Naive thymus-derived CD8-positive, alpha-beta T cell (primary cell): ENCODE data around the gene FN3K. TPM values are rescaled to one million over a fixed set of nuclear protein-coding genes. Genes with fewer than 3 reads are reported as not detected.
"Not testable (repeated sequence)": the region's sequence is repeated elsewhere in the genome, so short reads cannot be mapped to it uniquely, and the experiment has no call there.

Source experiments
- ATAC-seq, 2 donors: fragments of 150-1000 bp; cut with Tn5 transposase in 1 of 2; sonication (Bioruptor Pico), chemical (Tn5 transposase) in 1 of 2; 1 replicate in 1 of 2; 2 replicates in 1 of 2; pipeline ENCODE4 v1.10.0; 2021; ENCODE audit warnings: mild to moderate bottlenecking in 2 of 2, moderate library complexity in 2 of 2
- POLR2A ChIA-PET: fragments of 350-600 bp; sonication (Branson Sonifier 250); formaldehyde crosslinking; loops from one replicate; lab custom pipeline; 2021; ENCODE audit warnings: antibody characterized with exemption; lab: Charles Lee
- DNase-seq, 10 donors: peaks; one replicate each; pipeline versions ENCODE4 v3.0.0 to v3.0.0-alpha.2; 2020 to 2022
- H3K27ac Mint-ChIP-seq, 10 donors: one replicate each; pipeline ENCODE4 v1.8.0; 2020 to 2022; ENCODE audit warnings: mild to moderate bottlenecking in 10 of 10, mixed read lengths in 10 of 10, moderate library complexity in 4 of 10, inconsistent platforms in 1 of 10
- H3K27me3 Mint-ChIP-seq, 5 donors: one replicate each; pipeline ENCODE4 v1.8.0; 2021 to 2022; ENCODE audit warnings: mixed read lengths in 5 of 5
- H3K36me3 Mint-ChIP-seq, 3 donors: one replicate each; pipeline ENCODE4 v1.8.0; 2020 to 2022; ENCODE audit warnings: mixed read lengths in 3 of 3, mild to moderate bottlenecking in 2 of 3, inconsistent platforms in 1 of 3
- H3K4me1 Mint-ChIP-seq, 4 donors: one replicate each; pipeline ENCODE4 v1.8.0; 2021 to 2022; ENCODE audit warnings: mixed read lengths in 4 of 4
- H3K4me3 Mint-ChIP-seq, 10 donors: one replicate each; pipeline ENCODE4 v1.8.0; 2020 to 2022; ENCODE audit warnings: mild to moderate bottlenecking in 10 of 10, mixed read lengths in 10 of 10, moderate library complexity in 6 of 10, inconsistent platforms in 1 of 10
- H3K9me3 Mint-ChIP-seq, 9 donors: one replicate each; pipeline ENCODE4 v1.8.0; 2020 to 2022; ENCODE audit warnings: mixed read lengths in 9 of 9, mild to moderate bottlenecking in 3 of 9, inconsistent platforms in 1 of 9, moderate library complexity in 1 of 9
- polyA plus RNA-seq, 3 donors: library from polyadenylated mRNA; unstranded; fragments of 300-500 nt; fragmentation: Illumina TruSeq; gene quantifications; one replicate each; pipeline ENCODE4 v1.2.3, GENCODE V29; 2021
- total RNA-seq, 8 experiments: library from RNA in 2 of 8; stranded (reverse) in 2 of 8; gene quantifications; one replicate each; pipeline ENCODE4 v1.2.3 and lab custom pipeline; 2021 to 2026

FN3K gene
- total and polyA plus RNA-seq, 5 experiments from 2014 or later: 0.40 to 12.7 (median 0.88) TPM

DNA sequence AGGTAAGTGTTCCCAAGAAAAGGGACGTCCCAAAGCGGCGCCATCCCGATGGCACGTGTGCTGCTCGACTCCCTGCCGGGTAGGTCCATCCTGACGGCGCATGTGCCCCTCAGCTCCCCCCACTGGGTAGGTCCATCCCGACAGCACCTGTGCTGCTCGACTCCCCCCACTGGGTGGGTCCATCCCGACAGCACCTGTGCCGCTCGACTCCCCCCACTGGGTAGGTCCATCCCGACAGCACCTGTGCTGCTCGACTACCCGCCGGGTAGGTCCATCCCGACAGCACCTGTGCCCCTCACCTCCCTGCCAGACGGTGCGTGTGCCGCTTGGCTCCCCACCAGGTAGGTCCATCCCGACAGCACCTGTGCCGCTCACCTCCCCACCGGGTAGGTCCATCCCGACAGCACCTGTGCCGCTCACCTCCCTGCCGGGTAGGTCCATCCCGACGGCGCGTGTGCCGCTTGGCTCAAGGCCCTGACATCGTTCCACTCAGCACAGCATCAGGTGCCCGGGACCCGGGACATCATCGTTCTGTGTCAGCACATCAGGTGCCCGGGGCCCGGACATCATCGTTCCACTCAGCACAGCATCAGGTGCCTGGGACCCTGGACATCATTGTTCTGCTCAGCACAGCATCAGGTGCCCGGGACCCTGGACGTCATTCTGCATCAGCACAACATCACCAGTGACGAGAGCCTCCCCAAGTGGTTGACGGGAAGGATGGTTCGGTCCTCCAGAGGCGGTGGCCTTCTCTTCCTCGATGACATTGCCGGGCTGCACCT is 5.7 kb upstream of the FN3K start:
- ATAC-seq (no peak), DNase-seq (no peak)
- H3K27me3 Mint-ChIP-seq: no peaks in the 10 kb centered on the region
- H3K27ac Mint-ChIP-seq: peak overlapping the region in 2 of 10 donors; percentile 15 to 65
- peaks cover 0 to 10% (median 1%) of the 10 kb centered on the region in 9 donors for H3K9me3 Mint-ChIP-seq
- POLR2A ChIA-PET: no interaction called here
- H3K36me3 Mint-ChIP-seq: peaks cover 6 to 36% (median 14%) of the 10 kb centered on the region in 3 donors
- H3K4me1 Mint-ChIP-seq: no peaks in the 10 kb centered on the region
- no peak overlapping the region for H3K4me3 Mint-ChIP-seq

DNA sequence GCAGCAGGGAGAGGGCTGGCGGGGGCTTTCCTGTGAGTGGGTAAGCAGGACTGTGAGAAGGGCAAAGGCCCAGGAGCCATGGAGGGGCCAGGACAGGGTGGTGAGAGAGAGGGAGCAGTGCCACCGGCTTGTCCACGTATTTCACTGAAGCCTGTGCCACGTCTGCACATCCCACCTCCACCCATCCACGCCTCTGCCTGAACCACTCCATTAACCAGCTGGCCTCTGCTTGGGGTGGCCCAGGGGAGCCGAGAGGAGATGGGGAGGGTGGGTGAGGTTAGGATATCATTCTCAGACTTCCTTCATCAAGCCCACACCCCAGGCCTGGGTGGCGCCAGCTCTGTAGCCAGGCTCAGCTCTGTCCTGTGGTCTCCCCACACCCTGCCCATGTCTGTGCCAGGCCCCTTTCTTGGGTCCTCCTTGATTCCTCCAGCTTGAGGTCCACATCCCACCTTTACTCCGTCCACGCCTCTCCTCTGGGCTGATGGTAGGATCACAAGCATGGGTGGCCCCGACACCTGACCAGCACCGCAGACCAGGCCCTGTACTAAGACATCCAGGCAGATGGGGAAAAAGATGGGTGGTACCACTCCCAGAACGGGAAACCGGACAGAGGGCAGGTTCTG is 3.2 kb upstream of the FN3K start:
- H3K9me3 Mint-ChIP-seq: peaks cover 0 to 10% (median 1%) of the 10 kb centered on the region in 9 donors
- peaks cover 0 to 7% (median 1%) of the 10 kb centered on the region in 4 donors for H3K4me1 Mint-ChIP-seq
- peaks cover 6 to 20% (median 10%) of the 10 kb centered on the region in 3 donors for H3K36me3 Mint-ChIP-seq
- no peak for ATAC-seq
- POLR2A ChIA-PET: interaction anchor here (0.6 kb wide), 1 partner anchor 104 kb away, joined by 4 read pairs; no protein-coding TSS in a partner anchor
- no peak for DNase-seq
- peak overlapping the region in 2 of 10 donors; percentile 32 to 43 for H3K27ac Mint-ChIP-seq
- no peak overlapping the region for H3K4me3 Mint-ChIP-seq
- H3K27me3 Mint-ChIP-seq: no peaks in the 10 kb centered on the region

DNA sequence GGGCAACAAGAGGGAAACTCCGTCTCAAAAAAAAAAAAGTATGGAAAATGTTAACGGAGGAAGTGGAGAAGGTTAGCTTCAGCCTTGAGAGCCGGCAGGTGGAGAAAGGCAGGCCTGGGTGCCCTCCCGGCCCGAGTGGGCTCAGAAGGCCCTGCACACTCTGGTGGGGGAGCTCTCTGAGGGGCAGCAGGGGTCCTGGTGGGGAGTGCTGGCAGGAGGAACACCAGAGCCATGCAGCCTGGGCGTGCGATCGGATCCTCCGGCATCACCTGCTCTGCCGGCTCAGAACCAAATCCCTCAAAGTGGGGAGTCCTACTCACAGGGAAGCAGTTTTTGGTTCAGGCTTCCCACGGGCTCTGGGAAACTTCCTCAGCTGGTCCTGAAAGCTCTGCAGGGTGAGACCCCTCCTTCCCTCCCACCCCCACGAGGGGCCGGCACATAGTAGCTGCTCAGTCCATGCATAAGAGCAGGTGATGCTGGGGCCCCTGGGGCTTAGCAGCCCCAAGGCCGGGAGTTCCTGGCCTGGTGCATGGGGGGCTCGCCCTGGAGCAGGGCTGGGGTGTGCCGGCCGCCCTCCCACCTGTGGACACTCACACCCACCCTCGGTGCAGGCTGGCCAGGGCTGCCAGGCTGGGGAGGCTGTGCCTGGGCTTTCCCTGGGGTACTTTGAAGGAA is 1.2 kb downstream of the FN3K start:
- POLR2A ChIA-PET: no interaction called here
- Mint-ChIP-seq H3K27me3 (no peaks in the 10 kb centered on the region), H3K9me3 (peaks cover 0 to 16% (median 5%) of the 10 kb centered on the region in 9 donors), H3K36me3 (peaks cover 17 to 28% (median 23%) of the 10 kb centered on the region in 3 donors), H3K4me1 (peaks cover 0 to 9% (median 2%) of the 10 kb centered on the region in 4 donors), H3K27ac (peak overlapping the region in 1 of 10 donors; percentile 45), H3K4me3 (peak overlapping the region in 7 of 10 donors; percentile 10 to 74 (median 64))
- DNase-seq (no peak), ATAC-seq (no peak)

DNA sequence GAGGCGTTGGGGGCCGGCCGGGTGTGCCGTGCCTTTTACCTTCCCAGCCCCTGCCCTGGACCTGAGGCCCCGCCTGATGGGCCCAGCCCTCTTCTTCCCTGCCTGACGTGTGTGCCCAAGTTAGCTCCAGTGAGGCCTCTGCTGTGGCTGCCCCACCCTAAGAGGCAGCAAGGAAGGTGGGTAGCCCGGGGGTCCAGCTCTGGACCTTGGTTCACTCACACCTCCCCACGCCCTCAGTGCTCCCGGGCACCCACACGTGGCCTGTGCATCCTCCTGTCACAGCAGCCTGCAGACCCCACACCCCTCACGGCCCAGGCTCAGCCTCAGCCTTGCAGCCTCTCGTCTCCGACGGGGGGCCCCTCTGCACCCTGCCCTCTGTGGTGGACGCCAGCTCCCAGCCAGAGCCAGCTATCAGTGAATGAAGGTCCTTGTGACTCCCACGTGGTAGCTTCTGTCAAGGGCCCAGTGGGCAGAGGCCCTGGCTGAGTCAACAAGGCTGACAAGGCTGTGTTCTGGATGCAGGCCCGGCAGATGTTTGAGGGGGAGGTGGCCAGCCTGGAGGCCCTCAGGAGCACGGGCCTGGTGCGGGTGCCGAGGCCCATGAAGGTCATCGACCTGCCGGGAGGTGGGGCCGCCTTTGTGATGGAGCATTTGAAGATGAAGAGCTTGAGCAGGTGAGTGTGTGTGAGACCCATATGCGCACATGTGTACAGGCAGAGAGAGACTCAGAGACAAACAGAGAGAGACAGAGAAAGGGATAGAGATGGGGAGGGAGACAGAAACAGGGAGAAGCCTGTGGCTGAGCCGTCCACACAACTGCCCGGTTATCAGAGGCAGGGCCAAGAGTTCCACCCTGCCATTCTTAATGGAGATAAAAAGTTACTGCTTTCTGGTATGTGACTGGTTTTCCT is 2.8 kb downstream of the FN3K start:
- DNase-seq: no peak
- H3K4me3 Mint-ChIP-seq: no peak overlapping the region
- no peak for ATAC-seq
- H3K4me1 Mint-ChIP-seq: peaks cover 0 to 9% (median 2%) of the 10 kb centered on the region in 4 donors
- H3K27ac Mint-ChIP-seq: peak overlapping the region in 1 of 10 donors; percentile 62
- peaks cover 24 to 37% (median 27%) of the 10 kb centered on the region in 3 donors for H3K36me3 Mint-ChIP-seq
- no peaks in the 10 kb centered on the region for H3K27me3 Mint-ChIP-seq
- POLR2A ChIA-PET: interaction anchor here (0.8 kb wide), 1 partner anchor 22 kb away, joined by 3 read pairs; the partner anchor contains the start of gene FN3KRP
- peaks cover 0 to 17% (median 5%) of the 10 kb centered on the region in 9 donors for H3K9me3 Mint-ChIP-seq

DNA sequence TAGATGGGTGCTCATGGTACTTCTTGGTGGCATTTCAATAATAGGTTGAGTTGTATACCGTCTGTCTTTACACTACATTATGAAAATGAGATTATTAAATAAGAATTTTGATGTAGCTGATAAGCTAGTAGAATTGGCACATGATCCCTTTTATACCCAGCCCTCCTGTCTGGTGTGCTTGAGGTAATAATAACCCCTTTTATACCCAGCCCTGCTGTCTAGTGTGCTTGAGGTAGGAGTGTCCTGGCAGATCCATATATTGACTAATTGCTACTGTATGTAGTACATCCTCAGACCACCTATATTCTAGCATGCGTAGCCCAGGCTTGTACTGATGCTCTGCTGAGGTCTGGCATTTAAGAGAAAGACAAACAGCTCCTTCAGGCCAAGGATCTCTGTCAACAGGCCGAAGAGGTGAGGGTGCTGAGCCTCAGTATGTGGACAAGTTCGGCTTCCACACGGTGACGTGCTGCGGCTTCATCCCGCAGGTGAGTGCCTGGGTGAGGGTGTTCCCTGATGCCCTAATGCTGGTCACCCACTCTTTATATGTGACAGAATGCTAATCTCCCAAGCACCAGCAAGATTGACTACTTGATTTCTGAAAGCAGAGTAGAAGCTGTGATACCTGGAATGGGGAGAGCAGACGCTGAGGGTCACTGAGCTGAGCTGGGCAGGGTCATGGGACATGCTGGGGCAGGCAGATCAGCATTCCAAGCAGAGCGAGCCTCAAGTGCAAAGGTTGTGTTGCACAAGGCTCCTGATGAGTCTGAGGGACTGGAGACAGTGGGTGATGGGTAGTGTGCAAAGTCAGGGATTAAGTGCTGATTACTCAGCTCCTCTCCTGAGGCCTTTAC is 5.7 kb downstream of the FN3K start:
- Mint-ChIP-seq H3K9me3 (peaks cover 0 to 20% (median 5%) of the 10 kb centered on the region in 9 donors), H3K4me3 (no peak overlapping the region), H3K36me3 (peaks cover 21 to 35% (median 25%) of the 10 kb centered on the region in 3 donors), H3K4me1 (peaks cover 0 to 6% (median 1%) of the 10 kb centered on the region in 4 donors), H3K27ac (no peak overlapping the region), H3K27me3 (no peaks in the 10 kb centered on the region)
- DNase-seq (no peak), ATAC-seq (no peak)
- POLR2A ChIA-PET: interaction anchor here (0.7 to 0.9 kb wide), 2 partner anchors 93 to 123 kb away, joined by 3 to 5 read pairs; partner anchors contain the start of gene WDR45B

DNA sequence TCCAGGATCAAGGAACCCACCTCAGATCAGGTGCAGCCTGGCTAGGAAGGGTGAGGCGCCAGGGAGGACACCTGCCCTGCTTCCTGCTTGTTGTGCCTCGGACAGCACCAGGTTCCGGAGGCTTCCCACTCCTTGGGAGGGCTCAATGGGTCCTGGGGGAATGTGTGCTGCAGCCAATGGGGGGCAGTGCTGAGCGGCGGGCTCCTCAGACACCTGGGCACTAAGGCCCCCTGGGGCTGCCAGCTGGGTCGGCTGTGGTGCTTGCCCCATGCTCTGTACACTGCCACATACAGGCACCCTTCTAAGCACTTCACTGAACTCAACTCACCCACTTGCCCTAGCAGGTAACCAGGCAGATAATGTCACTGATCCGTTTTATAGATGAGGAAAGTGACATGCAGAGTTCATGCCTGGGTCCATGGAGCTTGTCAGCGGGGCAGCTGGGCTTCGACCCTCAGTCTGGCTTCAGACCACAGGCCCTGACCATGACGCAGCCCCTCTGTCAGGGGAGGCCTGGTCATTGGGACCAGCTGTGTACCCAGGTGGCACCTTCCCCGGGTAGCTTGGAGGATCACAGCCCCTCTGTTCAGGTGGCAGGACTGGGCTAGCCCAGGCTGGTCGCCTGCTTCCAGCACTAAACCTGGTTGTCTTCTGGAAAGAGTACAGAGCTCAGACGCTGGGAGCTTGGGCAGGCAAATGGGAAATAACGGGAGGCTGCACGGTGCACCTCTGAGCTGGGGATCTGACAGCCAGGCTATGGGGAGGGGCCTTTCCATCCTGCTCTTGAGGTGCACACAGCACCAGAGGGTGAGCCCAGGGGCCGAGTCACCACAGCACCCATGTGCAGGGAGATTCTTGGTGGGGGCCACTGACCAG is 8.2 kb downstream of the FN3K start:
- H3K27me3 Mint-ChIP-seq: no peaks in the 10 kb centered on the region
- peaks cover 0 to 2% (median 0%) of the 10 kb centered on the region in 4 donors for H3K4me1 Mint-ChIP-seq
- peaks cover 24 to 32% (median 25%) of the 10 kb centered on the region in 3 donors for H3K36me3 Mint-ChIP-seq
- H3K27ac Mint-ChIP-seq: no peak overlapping the region
- DNase-seq (no peak), ATAC-seq (no peak)
- POLR2A ChIA-PET: no interaction called here
- H3K4me3 Mint-ChIP-seq: no peak overlapping the region
- H3K9me3 Mint-ChIP-seq: peaks cover 0 to 36% (median 10%) of the 10 kb centered on the region in 9 donors

DNA sequence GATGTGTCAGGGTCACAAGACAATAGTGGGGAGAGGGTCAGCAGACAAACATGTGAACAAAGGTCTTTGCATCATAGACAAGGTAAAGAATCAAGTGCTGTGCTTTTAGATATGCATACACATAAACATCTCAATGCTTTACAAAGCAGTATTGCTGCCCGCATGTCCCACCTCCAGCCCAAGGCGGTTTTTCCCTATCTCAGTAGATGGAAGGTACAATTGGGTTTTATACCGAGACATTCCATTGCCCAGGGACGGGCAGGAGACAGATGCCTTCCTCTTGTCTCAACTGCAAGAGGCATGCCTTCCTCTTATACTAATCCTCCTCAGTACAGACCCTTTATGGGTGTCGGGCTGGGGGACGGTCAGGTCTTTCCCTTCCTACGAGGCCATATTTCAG is 9.3 kb downstream of the FN3K start:
- H3K27me3 Mint-ChIP-seq, ATAC-seq, DNase-seq, H3K4me3 Mint-ChIP-seq, H3K27ac Mint-ChIP-seq, POLR2A ChIA-PET, H3K4me1 Mint-ChIP-seq: not testable (repeated sequence)
- H3K36me3 Mint-ChIP-seq: peaks cover 24 to 30% (median 25%) of the 10 kb centered on the region in 3 donors
- peaks cover 0 to 36% (median 10%) of the 10 kb centered on the region in 9 donors for H3K9me3 Mint-ChIP-seq

DNA sequence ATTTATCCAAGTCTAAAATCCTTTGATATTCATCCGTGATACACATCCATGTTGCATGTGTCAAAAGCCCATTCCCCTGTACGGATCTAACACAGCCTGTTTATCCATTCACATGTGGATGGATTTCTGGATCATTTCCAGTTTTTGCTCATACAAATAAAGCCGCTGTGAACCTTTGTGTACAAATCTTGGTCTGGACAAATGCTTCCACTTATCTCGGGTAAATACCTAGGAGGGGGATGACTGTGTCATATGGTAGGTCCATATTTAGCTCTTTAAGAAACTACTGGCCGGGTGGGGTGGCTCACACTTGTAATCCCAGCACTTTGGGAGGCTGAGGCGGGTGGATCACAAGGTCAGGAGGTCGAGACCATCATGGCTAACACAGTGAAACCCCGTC is 10.1 kb downstream of the FN3K start:
- Mint-ChIP-seq H3K9me3 (peaks cover 0 to 36% (median 10%) of the 10 kb centered on the region in 9 donors), H3K36me3 (peaks cover 19 to 22% (median 22%) of the 10 kb centered on the region in 3 donors), H3K27me3 (no peaks in the 10 kb centered on the region), H3K4me1 (peaks cover 0 to 3% (median 2%) of the 10 kb centered on the region in 4 donors), H3K4me3 (no peak overlapping the region), H3K27ac (no peak overlapping the region)
- DNase-seq: no peak
- ATAC-seq: no peak
- POLR2A ChIA-PET: no interaction called here

DNA sequence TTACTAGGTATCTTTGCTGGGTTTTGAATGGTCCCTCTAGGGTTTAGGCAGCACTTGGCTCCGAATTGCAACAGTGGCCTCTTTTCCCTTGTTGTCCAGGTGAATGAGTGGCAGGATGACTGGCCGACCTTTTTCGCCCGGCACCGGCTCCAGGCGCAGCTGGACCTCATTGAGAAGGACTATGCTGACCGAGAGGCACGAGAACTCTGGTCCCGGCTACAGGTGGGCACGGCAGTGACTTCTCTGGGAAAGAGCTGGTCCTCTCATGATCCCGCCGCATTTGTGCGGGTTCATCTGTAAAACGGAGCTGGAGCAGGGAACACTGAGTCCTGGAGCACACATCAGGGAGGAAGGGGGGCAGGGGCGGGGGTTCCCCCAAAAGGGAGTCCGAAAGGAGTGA is 13.3 kb downstream of the FN3K start:
- no peaks in the 10 kb centered on the region for H3K27me3 Mint-ChIP-seq
- DNase-seq: no peak
- H3K36me3 Mint-ChIP-seq: peaks cover 0 to 3% (median 0%) of the 10 kb centered on the region in 3 donors
- POLR2A ChIA-PET: no interaction called here
- H3K9me3 Mint-ChIP-seq: peaks cover 0 to 23% (median 10%) of the 10 kb centered on the region in 9 donors
- ATAC-seq: no peak
- peaks cover 1 to 14% (median 13%) of the 10 kb centered on the region in 4 donors for H3K4me1 Mint-ChIP-seq
- no peak overlapping the region for H3K27ac Mint-ChIP-seq
- H3K4me3 Mint-ChIP-seq: peak overlapping the region in 2 of 10 donors; percentile 12 to 38

DNA sequence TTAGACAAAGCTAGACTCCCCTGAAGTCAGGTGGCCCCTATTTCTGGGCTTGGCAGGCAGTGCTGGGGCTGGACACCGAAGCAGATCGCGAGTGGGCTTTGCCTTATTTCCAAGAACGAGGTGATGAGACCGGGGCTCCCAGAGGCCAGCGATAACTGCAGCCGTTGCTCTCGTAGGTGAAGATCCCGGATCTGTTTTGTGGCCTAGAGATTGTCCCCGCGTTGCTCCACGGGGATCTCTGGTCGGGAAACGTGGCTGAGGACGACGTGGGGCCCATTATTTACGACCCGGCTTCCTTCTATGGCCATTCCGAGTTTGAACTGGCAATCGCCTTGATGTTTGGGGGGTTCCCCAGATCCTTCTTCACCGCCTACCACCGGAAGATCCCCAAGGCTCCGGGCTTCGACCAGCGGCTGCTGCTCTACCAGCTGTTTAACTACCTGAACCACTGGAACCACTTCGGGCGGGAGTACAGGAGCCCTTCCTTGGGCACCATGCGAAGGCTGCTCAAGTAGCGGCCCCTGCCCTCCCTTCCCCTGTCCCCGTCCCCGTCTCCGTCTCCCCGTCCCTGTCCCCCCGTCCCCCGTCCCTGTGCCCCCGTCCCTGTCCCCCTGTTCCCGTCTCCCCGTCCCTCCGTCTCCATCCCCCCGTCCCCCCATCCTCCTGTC is 15.0 kb downstream of the FN3K start:
- peak overlapping the region; percentile 53 to 86 (median 70) for H3K4me3 Mint-ChIP-seq
- POLR2A ChIA-PET: interaction anchor here (0.5 to 0.6 kb wide), 2 partner anchors 34 to 105 kb away, joined by 3 read pairs; partner anchors contain the start of gene FN3KRP
- peaks cover 0 to 3% (median 0%) of the 10 kb centered on the region in 3 donors for H3K36me3 Mint-ChIP-seq
- ATAC-seq (no peak), DNase-seq (peak in 2 of 10 donors; percentile 20 to 63)
- H3K4me1 Mint-ChIP-seq: peaks cover 8 to 29% (median 26%) of the 10 kb centered on the region in 4 donors
- H3K27me3 Mint-ChIP-seq: no peaks in the 10 kb centered on the region
- H3K27ac Mint-ChIP-seq: peak overlapping the region in 6 of 10 donors; percentile 11 to 85 (median 45)
- peaks cover 0 to 22% (median 9%) of the 10 kb centered on the region in 9 donors for H3K9me3 Mint-ChIP-seq
